Tibial nerve (tissue), 3 donors: ENCODE results near the gene SAMHD1.

Source experiments
- POLR2A ChIP-seq, 2 donors: fragments of 450-650 bp; IDR thresholded peaks; one replicate each; pipeline ENCODE4 v1.6.1; 2017; ENCODE audit warnings: antibody characterized with exemption in 2 of 2, mild to moderate bottlenecking in 2 of 2, moderate library complexity in 2 of 2
- TF ChIP-seq, protein P1 (sequence below), 5 experiments: fragments of 200-600 bp in 3 of 5; fragments of 450-650 bp in 2 of 5; sonication (generic) in 3 of 5; IDR thresholded peaks; one replicate each; pipeline ENCODE4 v1.5.1; 2016 to 2019; ENCODE audit warnings: antibody characterized with exemption in 5 of 5, mild to moderate bottlenecking in 3 of 5, moderate library complexity in 2 of 5

DNA sequence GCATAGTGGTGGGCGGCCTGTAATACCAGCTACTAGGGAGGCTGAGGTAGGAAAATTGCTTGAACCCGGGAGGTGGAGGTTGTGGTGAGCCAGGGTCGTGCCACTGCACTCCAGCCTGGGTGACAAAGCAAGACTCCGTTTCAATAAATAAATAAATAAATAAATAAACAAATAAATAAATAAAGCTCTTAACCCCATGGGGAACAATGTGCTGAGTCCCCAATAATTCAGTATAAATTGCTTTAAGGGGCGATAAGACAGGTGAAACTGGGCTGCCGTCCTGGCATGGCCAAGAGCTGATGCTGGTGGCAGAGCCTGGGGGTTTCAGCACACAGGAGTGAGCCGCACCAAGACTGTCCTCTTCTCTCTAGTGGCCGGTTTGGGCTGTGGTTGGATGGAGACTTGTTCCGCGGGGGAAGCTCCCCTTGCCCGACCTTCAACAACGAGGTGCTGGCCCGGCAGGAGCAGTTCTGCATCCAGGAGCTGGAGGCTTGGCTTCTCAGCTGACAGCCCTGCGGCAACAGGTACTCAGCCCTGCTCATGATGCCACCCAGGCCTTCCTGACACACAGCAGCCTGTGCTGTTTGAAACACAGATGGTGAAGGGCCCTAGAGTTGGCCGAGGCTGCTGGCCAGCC, 62.5 kb downstream of the SAMHD1 start:
- TF ChIP-seq POLR2A (IDR thresholded peaks at IDR 0.05): no peak
- TF ChIP-seq, protein P1, sequence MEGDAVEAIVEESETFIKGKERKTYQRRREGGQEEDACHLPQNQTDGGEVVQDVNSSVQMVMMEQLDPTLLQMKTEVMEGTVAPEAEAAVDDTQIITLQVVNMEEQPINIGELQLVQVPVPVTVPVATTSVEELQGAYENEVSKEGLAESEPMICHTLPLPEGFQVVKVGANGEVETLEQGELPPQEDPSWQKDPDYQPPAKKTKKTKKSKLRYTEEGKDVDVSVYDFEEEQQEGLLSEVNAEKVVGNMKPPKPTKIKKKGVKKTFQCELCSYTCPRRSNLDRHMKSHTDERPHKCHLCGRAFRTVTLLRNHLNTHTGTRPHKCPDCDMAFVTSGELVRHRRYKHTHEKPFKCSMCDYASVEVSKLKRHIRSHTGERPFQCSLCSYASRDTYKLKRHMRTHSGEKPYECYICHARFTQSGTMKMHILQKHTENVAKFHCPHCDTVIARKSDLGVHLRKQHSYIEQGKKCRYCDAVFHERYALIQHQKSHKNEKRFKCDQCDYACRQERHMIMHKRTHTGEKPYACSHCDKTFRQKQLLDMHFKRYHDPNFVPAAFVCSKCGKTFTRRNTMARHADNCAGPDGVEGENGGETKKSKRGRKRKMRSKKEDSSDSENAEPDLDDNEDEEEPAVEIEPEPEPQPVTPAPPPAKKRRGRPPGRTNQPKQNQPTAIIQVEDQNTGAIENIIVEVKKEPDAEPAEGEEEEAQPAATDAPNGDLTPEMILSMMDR (IDR thresholded peaks at IDR 0.05): no peak
